Measurements from ENCODE around the gene GRHPR. TPM values are rescaled to one million over a fixed set of nuclear protein-coding genes. Genes with fewer than 3 reads are reported as not detected.
A peak's percentile ranks its signal among the peaks of the same experiment; 100 is the strongest.

Gene GRHPR
- 99.5 to 106 TPM (median 102 TPM) in 3 replicates for total RNA-seq

- no peaks in the 10 kb centered on the region for H3K9me3 Mint-ChIP-seq
- H3K36me3 Mint-ChIP-seq: peaks cover 16% of the 10 kb centered on the region
- peaks cover 19% of the 10 kb centered on the region for H3K4me1 Mint-ChIP-seq
- H3K27me3 Mint-ChIP-seq (ENCODE audit: low read depth): no peaks in the 10 kb centered on the region
- peak within 1 kb of the TSS; percentile 94 for H3K4me3 Mint-ChIP-seq
- peak within 1 kb of the TSS; percentile 98 for H3K27ac Mint-ChIP-seq
- DNase-seq (ENCODE audit: low spot score in 2 of 2, unreplicated experiment in 2 of 2): peak; percentile 66 to 85
- TF ChIP-seq CTCF (IDR thresholded peaks at IDR 0.05; ENCODE audit: unreplicated experiment): no peak
Measured at GRCh38 chr9:37422289-37423104, at the start of gene GRHPR. Gene GRHPR, plus strand, starts transcription at chr9:37422696. Its CDS starts 55 bp downstream, at chr9:37422751.

GRCh38 chr9:37372839-37373238, 49.7 kb upstream of the GRHPR start:
- Mint-ChIP-seq H3K9me3 (no peaks in the 10 kb centered on the region), H3K36me3 (no peaks in the 10 kb centered on the region), H3K27me3 (ENCODE audit: low read depth) (peaks cover 8% of the 10 kb centered on the region), H3K4me3 (no peak overlapping the region), H3K27ac (no peak overlapping the region), H3K4me1 (peaks cover 5% of the 10 kb centered on the region)
- TF ChIP-seq CTCF (IDR thresholded peaks at IDR 0.05; ENCODE audit: unreplicated experiment): no peak
- DNase-seq (ENCODE audit: low spot score in 2 of 2, unreplicated experiment in 2 of 2): no peak

- H3K36me3 Mint-ChIP-seq: no peaks in the 10 kb centered on the region
- H3K27ac Mint-ChIP-seq: no peak overlapping the region
- no peak overlapping the region for H3K4me3 Mint-ChIP-seq
- no peaks in the 10 kb centered on the region for H3K9me3 Mint-ChIP-seq
- no peak for TF ChIP-seq CTCF (IDR thresholded peaks at IDR 0.05; ENCODE audit: unreplicated experiment)
- H3K4me1 Mint-ChIP-seq: peaks cover 5% of the 10 kb centered on the region
- DNase-seq (ENCODE audit: low spot score in 2 of 2, unreplicated experiment in 2 of 2): no peak
- H3K27me3 Mint-ChIP-seq (ENCODE audit: low read depth): peaks cover 15% of the 10 kb centered on the region
Measured at GRCh38 chr9:37373621-37374020, 48.9 kb upstream of the GRHPR start.

- Mint-ChIP-seq H3K27ac (no peak overlapping the region), H3K36me3 (no peaks in the 10 kb centered on the region), H3K4me3 (no peak overlapping the region), H3K9me3 (no peaks in the 10 kb centered on the region), H3K4me1 (peaks cover 5% of the 10 kb centered on the region), H3K27me3 (ENCODE audit: low read depth) (peaks cover 20% of the 10 kb centered on the region)
- DNase-seq (ENCODE audit: low spot score in 2 of 2, unreplicated experiment in 2 of 2): no peak
- TF ChIP-seq CTCF (IDR thresholded peaks at IDR 0.05; ENCODE audit: unreplicated experiment): no peak
Measured at GRCh38 chr9:37374892-37375291, 47.6 kb upstream of the GRHPR start.

- Mint-ChIP-seq H3K36me3 (peaks cover 2% of the 10 kb centered on the region), H3K4me1 (no peaks in the 10 kb centered on the region), H3K9me3 (peaks cover 5% of the 10 kb centered on the region), H3K27ac (no peak overlapping the region), H3K27me3 (ENCODE audit: low read depth) (peaks cover 21% of the 10 kb centered on the region), H3K4me3 (no peak overlapping the region)
- TF ChIP-seq CTCF (IDR thresholded peaks at IDR 0.05; ENCODE audit: unreplicated experiment): no peak
- DNase-seq (ENCODE audit: low spot score in 2 of 2, unreplicated experiment in 2 of 2): no peak
Measured at GRCh38 chr9:37377688-37378612, 44.5 kb upstream of the GRHPR start.
